ENCODE measurements around the gene GPS2. TPM values are rescaled to one million over a fixed set of nuclear protein-coding genes. Genes with fewer than 3 reads are reported as not detected.
A peak's percentile ranks its signal among the peaks of the same experiment; 100 is the strongest.

The GPS2 gene
- total RNA-seq, 3 donors from 2014 or later (not counting 1 experiment from before 2014, with no cell fraction given): 132 to 146 (median 133) TPM

DNA sequence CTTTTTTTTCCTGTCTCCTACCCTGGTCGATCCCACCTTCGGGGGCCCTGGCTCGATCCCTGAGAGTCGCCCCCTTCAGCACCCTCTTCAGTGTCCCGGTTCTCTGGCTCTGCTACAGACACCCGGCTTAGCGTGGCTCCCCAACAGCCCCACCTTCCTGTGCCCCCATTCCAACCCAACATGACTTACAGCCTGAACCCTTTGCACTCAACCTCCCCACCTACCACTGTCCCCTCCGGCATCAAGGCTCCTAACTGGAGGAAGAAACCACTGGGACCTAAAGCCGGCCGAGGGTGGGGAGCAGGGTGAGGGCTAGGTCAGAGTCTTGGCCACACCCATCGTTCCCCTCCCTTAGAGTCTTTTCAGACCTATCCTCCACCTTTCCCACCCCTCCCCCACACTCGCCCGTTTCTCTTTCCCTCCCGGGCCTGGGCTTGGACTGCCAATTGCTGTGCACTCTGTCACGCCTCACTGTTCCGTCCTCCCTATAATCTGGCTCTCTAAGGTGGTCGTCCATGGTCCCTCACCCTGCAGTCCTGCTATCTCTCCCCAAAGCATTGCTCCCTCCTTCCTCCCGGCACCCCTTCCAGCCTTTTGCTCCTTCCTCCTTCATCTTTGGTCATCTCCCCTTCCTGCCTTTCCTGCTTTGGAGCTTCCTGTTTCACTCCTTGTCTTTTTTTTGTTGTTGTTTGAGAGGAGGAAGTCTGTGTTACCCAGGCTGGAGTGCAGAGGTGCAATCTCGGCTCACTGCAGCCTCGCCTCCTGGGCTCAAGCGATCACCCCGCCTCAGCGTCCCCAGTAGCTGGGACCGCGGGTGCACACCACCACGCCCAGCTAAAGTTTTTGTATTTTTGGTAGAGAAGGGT lies 52.0 kb downstream of the GPS2 start:
- DNase-seq (peak in 1 of 2 donors; percentile 41), ATAC-seq (no peak)
- 8% methylated on average over 26 of the region's 26 CpGs for WGBS (ENCODE audit: insufficient coverage)
- Histone ChIP-seq H3K27me3 (ENCODE audit: control insufficient read depth, insufficient read depth, low read length) (peaks cover 24% of the 10 kb centered on the region), H3K9me3 (ENCODE audit: control insufficient read depth, insufficient read depth, low read length) (no peaks in the 10 kb centered on the region), H3K4me1 (ENCODE audit: control insufficient read depth, insufficient read depth, low read length) (peaks cover 34% of the 10 kb centered on the region), H3K36me3 (ENCODE audit: control insufficient read depth, insufficient read depth, low read length) (peaks cover 10% of the 10 kb centered on the region), H3K27ac (ENCODE audit: low read length) (no peak overlapping the region), H3K4me3 (ENCODE audit: low read length) (no peak overlapping the region)
- Mint-ChIP-seq H3K4me3 (peak overlapping the region; percentile 82), H3K9me3 (no peaks in the 10 kb centered on the region), H3K4me1 (peaks cover 17% of the 10 kb centered on the region in 2 donors), H3K36me3 (no peaks in the 10 kb centered on the region), H3K27me3 (ENCODE audit: low read depth in 2 of 2) (peaks cover 16 to 17% of the 10 kb centered on the region in 2 donors), H3K27ac (peak overlapping the region in 1 of 2 donors; percentile 80)
- intact Hi-C loops (cut with micrococcal nuclease): no loop called here
- TF ChIP-seq, protein P1, sequence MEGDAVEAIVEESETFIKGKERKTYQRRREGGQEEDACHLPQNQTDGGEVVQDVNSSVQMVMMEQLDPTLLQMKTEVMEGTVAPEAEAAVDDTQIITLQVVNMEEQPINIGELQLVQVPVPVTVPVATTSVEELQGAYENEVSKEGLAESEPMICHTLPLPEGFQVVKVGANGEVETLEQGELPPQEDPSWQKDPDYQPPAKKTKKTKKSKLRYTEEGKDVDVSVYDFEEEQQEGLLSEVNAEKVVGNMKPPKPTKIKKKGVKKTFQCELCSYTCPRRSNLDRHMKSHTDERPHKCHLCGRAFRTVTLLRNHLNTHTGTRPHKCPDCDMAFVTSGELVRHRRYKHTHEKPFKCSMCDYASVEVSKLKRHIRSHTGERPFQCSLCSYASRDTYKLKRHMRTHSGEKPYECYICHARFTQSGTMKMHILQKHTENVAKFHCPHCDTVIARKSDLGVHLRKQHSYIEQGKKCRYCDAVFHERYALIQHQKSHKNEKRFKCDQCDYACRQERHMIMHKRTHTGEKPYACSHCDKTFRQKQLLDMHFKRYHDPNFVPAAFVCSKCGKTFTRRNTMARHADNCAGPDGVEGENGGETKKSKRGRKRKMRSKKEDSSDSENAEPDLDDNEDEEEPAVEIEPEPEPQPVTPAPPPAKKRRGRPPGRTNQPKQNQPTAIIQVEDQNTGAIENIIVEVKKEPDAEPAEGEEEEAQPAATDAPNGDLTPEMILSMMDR (IDR thresholded peaks at IDR 0.05): no peak

Other genes with a start within 250 kb of the GPS2 start
- gene CLEC10A, start 235.1 kb downstream of the GPS2 start, total RNA-seq: 1 to 10 TPM in 2 of 3 donors, under 1 TPM in 1; 0.54 to 2.2 (median 1.8) TPM
- gene ASGR2, start 200.5 kb downstream of the GPS2 start, total RNA-seq: 1 to 10 TPM in 1 of 3 donors, under 1 TPM in 1, not detected in 1; 0.88 to 2.3 TPM
- 1 to 10 TPM in 1 of 3 donors, under 1 TPM in 1, not detected in 1; 0.35 to 1.4 TPM for gene ASGR1, start 136.0 kb downstream of the GPS2 start, total RNA-seq
- gene DLG4, start 95.5 kb downstream of the GPS2 start, total RNA-seq: 10 to 100 TPM in 1 of 3 donors, 1 to 10 TPM in 2; 6.7 to 11.2 (median 8.6) TPM
- 100 to 1,000 TPM; 439 to 637 (median 607) TPM for gene ACADVL, start 95.4 kb downstream of the GPS2 start, total RNA-seq
- 10 to 100 TPM; 46.5 to 66.6 (median 61.5) TPM for gene DVL2, start 80.8 kb downstream of the GPS2 start, total RNA-seq
- gene PHF23, start 75.9 kb downstream of the GPS2 start, total RNA-seq: 10 to 100 TPM; 19.3 to 32.3 (median 20.8) TPM
- gene GABARAP, start 72.9 kb downstream of the GPS2 start, total RNA-seq: 100 to 1,000 TPM; 256 to 277 (median 276) TPM
- gene CTDNEP1, start 63.6 kb downstream of the GPS2 start, total RNA-seq: 100 to 1,000 TPM; 127 to 139 (median 131) TPM
- 10 to 100 TPM; 30.1 to 38.5 (median 30.3) TPM for gene ELP5, start 63.1 kb downstream of the GPS2 start, total RNA-seq
- 1 to 10 TPM in 2 of 3 donors, under 1 TPM in 1; 0.99 to 1.8 (median 1.7) TPM for gene CLDN7, start 52.9 kb downstream of the GPS2 start, total RNA-seq
- not detected for gene SLC2A4, start 33.6 kb downstream of the GPS2 start, total RNA-seq
- under 1 TPM in 1 of 3 donors, not detected in 2; 0.05 TPM for gene YBX2, start 20.7 kb downstream of the GPS2 start, total RNA-seq
- 100 to 1,000 TPM; 483 to 608 (median 492) TPM for gene EIF5A, start 7.7 kb downstream of the GPS2 start, total RNA-seq
- gene NEURL4, start 14.0 kb upstream of the GPS2 start, total RNA-seq: 10 to 100 TPM; 48.9 to 57.9 (median 51.4) TPM
- gene ACAP1, start 21.2 kb upstream of the GPS2 start, total RNA-seq: 100 to 1,000 TPM; 526 to 590 (median 540) TPM
- 1 to 10 TPM; 5.6 to 9.7 (median 8.3) TPM for gene KCTD11, start 36.8 kb upstream of the GPS2 start, total RNA-seq
- gene TMEM95, start 39.8 kb upstream of the GPS2 start, total RNA-seq: not detected
- 1 to 10 TPM in 1 of 3 donors, under 1 TPM in 2; 0.18 to 1.7 (median 0.73) TPM for gene TNK1, start 65.7 kb upstream of the GPS2 start, total RNA-seq
- gene PLSCR3, start 79.2 kb upstream of the GPS2 start, total RNA-seq: 10 to 100 TPM; 38.2 to 57.8 (median 47.0) TPM
- gene TMEM256, start 88.7 kb upstream of the GPS2 start, total RNA-seq: 10 to 100 TPM; 31.8 to 35.9 (median 34.2) TPM
- 1 to 10 TPM; 2.8 to 3.4 (median 3.1) TPM for gene NLGN2, start 92.5 kb upstream of the GPS2 start, total RNA-seq
- not detected for gene SPEM1, start 105.0 kb upstream of the GPS2 start, total RNA-seq
- not detected for gene SPEM2, start 110.3 kb upstream of the GPS2 start, total RNA-seq
- not detected for gene SPEM3, start 113.5 kb upstream of the GPS2 start, total RNA-seq
- 1 to 10 TPM; 5.1 to 8.6 (median 7.0) TPM for gene TMEM102, start 120.1 kb upstream of the GPS2 start, total RNA-seq
- 1 to 10 TPM; 1.2 to 4.2 (median 1.9) TPM for gene FGF11, start 124.2 kb upstream of the GPS2 start, total RNA-seq
- gene CHRNB1, start 129.7 kb upstream of the GPS2 start, total RNA-seq: 10 to 100 TPM in 2 of 3 donors, 1 to 10 TPM in 1; 9.8 to 10.4 (median 10.2) TPM
- 10 to 100 TPM; 64.0 to 72.5 (median 68.4) TPM for gene ZBTB4, start 164.3 kb upstream of the GPS2 start, total RNA-seq
- not detected for gene SLC35G6, start 166.1 kb upstream of the GPS2 start, total RNA-seq
- gene POLR2A, start 169.0 kb upstream of the GPS2 start, total RNA-seq: 100 to 1,000 TPM; 515 to 879 (median 524) TPM
- gene TNFSF12, start 233.7 kb upstream of the GPS2 start, total RNA-seq: 10 to 100 TPM; 49.1 to 62.6 (median 60.3) TPM
- gene TNFSF13, start 243.4 kb upstream of the GPS2 start, total RNA-seq: 10 to 100 TPM in 1 of 3 donors, 1 to 10 TPM in 2; 2.7 to 11.1 (median 2.7) TPM
- gene SENP3, start 246.6 kb upstream of the GPS2 start, total RNA-seq: 10 to 100 TPM; 36.9 to 42.3 (median 39.1) TPM